Activated T-cell treated with anti-CD3 and anti-CD28 coated beads, Interleukin-2, amount 50 U/mL, for 24 hours (primary cell): Measurements from ENCODE around the gene KRT75.
"Not testable (repeated sequence)": the region's sequence is repeated elsewhere in the genome, so short reads cannot be mapped to it uniquely, and the experiment has no call there.

Source experiments
- DNase-seq: peaks from one replicate; pipeline ENCODE4 v3.0.0-alpha.2; 2020
- H3K27ac Mint-ChIP-seq: 2 replicates; pipeline ENCODE4 v1.8.0; 2020; ENCODE audit warnings: mild to moderate bottlenecking, mixed read lengths
- H3K27me3 Mint-ChIP-seq: 2 replicates; pipeline ENCODE4 v1.8.0; 2020; ENCODE audit warnings: mixed read lengths
- H3K36me3 Mint-ChIP-seq: 2 replicates; pipeline ENCODE4 v1.8.0; 2020; ENCODE audit warnings: low read depth, mixed read lengths
- H3K4me1 Mint-ChIP-seq: 2 replicates; pipeline ENCODE4 v1.8.0; 2020; ENCODE audit warnings: low read depth, mixed read lengths
- H3K4me3 Mint-ChIP-seq: 2 replicates; pipeline ENCODE4 v1.8.0; 2020; ENCODE audit warnings: mild to moderate bottlenecking, moderate library complexity, mixed read lengths
- H3K9me3 Mint-ChIP-seq: 2 replicates; pipeline ENCODE4 v1.8.0; 2020; ENCODE audit warnings: mixed read lengths

The KRT75 gene

GRCh38 chr12:52434081-52434733 is at the start of gene KRT75:
Gene KRT75 (minus strand): TSS chr12:52434371. CDS start chr12:52434304, 67 bp downstream.
- no peak within 1 kb of the TSS for H3K27ac Mint-ChIP-seq
- no peaks in the 10 kb centered on the region for H3K4me1 Mint-ChIP-seq
- no peaks in the 10 kb centered on the region for H3K9me3 Mint-ChIP-seq
- DNase-seq = no peak
- H3K27me3 Mint-ChIP-seq = peaks cover 49% of the 10 kb centered on the region
- H3K4me3 Mint-ChIP-seq = no peak within 1 kb of the TSS
- no peaks in the 10 kb centered on the region for H3K36me3 Mint-ChIP-seq

DNA sequence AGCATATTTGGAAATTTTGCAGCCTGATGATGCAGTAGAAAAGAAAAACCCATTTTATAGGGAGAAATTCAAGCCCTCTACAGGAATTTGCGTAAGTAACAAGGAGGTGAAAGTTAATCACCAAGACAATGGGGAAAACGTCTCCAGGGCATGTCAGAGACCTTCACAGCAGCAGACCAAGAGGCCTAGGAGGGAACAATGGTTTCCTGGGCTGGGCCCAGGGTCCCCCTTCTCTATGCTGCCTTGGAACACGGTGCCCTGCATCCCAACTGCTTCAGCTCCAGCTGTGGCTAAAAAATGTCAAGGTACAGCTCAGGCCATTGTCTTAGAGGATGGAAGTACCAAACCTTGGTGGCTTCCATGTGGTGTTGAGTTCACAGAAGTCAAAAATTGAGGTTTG is 45.9 kb upstream of the KRT75 start:
- H3K27ac Mint-ChIP-seq = no peak overlapping the region
- DNase-seq = no peak
- peaks cover 36% of the 10 kb centered on the region for H3K27me3 Mint-ChIP-seq
- H3K4me3 Mint-ChIP-seq = no peak overlapping the region
- H3K9me3 Mint-ChIP-seq = peaks cover 5% of the 10 kb centered on the region
- no peaks in the 10 kb centered on the region for H3K4me1 Mint-ChIP-seq
- H3K36me3 Mint-ChIP-seq = no peaks in the 10 kb centered on the region

DNA sequence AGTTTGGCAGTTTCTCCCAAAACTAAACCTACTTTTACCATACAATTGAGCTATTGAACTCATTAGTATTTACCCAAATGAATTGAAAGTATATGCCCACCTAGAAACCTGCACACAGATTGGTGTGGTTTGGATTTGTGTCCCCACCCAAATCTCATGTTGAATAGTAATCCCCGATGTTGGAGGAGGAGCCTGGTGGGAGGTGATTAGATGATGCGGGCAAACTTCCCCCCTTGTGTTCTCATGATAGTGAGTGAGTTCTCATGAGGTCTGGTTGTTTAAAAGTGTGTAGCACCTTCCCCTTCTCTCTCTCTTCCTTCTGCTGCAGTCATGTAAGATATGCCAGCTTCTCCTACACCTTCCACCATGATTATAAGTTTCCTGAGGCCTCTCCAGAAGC is 43.5 kb upstream of the KRT75 start:
- Mint-ChIP-seq H3K36me3 (no peaks in the 10 kb centered on the region), H3K4me1 (no peaks in the 10 kb centered on the region), H3K4me3 (no peak overlapping the region), H3K9me3 (no peaks in the 10 kb centered on the region), H3K27me3 (peaks cover 20% of the 10 kb centered on the region), H3K27ac (no peak overlapping the region)
- DNase-seq = no peak

DNA sequence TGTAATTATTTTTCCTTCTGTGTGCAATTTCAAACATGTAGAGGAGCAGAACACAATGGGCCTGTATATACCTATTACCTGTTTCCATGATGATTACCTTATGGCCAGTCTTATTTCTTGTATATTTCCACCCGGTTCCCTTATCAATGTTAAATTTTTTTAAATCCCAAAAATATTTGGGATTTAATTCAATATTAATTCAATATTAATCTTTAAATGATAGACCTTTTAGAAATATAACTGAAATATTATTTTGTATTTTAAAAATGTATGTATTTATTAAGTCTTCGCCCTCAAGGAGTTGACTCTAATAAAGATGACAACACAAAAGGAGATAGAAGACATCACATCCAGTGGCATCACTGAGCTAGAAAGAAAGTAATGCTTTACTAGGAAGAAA is 40.0 kb upstream of the KRT75 start:
- Mint-ChIP-seq H3K36me3 (no peaks in the 10 kb centered on the region), H3K9me3 (no peaks in the 10 kb centered on the region), H3K27me3 (peaks cover 27% of the 10 kb centered on the region), H3K4me1 (no peaks in the 10 kb centered on the region), H3K4me3 (no peak overlapping the region), H3K27ac (no peak overlapping the region)
- no peak for DNase-seq

DNA sequence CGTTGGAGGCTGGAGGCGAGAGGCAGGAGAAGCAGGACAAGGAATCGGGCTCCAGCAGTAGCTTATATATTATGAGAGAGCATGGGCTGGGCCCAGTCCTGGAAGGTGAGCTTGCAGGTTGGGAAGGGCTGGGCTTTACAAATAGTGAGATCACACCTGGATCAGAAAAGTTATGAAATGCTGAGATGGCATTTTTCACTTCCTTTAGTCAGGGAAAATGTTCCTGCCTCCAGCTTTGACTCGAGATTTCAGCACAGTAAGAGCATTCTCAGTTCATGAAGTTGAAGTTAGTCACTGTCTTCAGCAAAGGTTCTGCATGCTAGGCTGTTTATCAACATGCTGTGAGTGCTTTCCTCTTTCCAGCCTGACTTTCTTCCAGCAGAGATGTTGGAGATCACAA is 39.6 kb upstream of the KRT75 start, which contains the start of gene KRT6C:
KRT6C (minus strand) TSS at position 38 of the 400 bp plus-strand sequence. CDS start 68 bp downstream, outside the sequence.
- Mint-ChIP-seq H3K9me3 (no peaks in the 10 kb centered on the region), H3K4me3 (no peak within 1 kb of the TSS), H3K27me3 (peaks cover 23% of the 10 kb centered on the region), H3K27ac (no peak within 1 kb of the TSS), H3K4me1 (no peaks in the 10 kb centered on the region), H3K36me3 (no peaks in the 10 kb centered on the region)
- DNase-seq = no peak

DNA sequence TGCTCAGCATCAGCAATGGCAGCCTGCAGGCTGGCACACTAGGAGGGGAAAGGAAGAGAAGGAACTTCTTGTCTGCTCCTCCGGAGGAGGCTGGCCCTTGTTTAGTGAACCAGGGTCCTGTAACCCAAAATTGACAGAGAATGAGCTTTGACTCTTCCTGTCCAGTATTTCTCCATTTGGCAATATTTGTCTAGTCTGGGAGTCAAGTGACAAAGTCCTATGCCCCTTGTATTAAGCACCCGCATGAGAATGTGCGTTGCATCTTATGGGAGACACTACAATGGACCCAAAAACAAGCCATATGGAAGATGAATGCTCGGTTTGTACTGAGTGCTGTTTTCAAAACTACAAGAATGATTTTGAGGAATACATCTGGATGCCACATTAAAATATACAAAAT is 35.7 kb upstream of the KRT75 start:
- peaks cover 32% of the 10 kb centered on the region for H3K27me3 Mint-ChIP-seq
- no peaks in the 10 kb centered on the region for H3K36me3 Mint-ChIP-seq
- no peaks in the 10 kb centered on the region for H3K4me1 Mint-ChIP-seq

DNA sequence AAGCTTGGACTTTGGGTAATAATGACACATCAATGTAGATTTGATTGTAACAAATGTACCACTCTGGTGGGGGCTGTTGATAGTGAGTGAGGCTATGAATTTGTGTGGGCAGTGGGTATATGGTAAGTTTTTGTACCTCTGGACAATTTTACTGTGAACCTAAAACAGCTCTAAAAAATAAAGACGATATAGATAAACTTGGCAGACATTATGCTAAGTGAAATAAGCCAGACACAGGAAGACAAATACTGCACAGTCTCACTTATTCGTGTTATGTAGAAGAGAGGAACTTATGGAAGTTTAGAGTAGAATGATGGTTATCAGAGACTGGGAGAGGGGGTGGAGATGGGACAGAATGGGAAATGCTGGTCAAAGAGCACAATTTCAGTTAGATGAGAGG is 30.7 kb upstream of the KRT75 start:
- no peak overlapping the region for H3K4me3 Mint-ChIP-seq
- no peak overlapping the region for H3K27ac Mint-ChIP-seq
- no peaks in the 10 kb centered on the region for H3K9me3 Mint-ChIP-seq
- no peak for DNase-seq
- H3K27me3 Mint-ChIP-seq = peaks cover 21% of the 10 kb centered on the region
- H3K4me1 Mint-ChIP-seq = no peaks in the 10 kb centered on the region
- H3K36me3 Mint-ChIP-seq = no peaks in the 10 kb centered on the region

More for the DNA sequence above, 35.7 kb upstream of the KRT75 start:
- Mint-ChIP-seq H3K9me3 (no peaks in the 10 kb centered on the region), H3K27ac (no peak overlapping the region), H3K4me3 (no peak overlapping the region)
- DNase-seq = no peak

DNA sequence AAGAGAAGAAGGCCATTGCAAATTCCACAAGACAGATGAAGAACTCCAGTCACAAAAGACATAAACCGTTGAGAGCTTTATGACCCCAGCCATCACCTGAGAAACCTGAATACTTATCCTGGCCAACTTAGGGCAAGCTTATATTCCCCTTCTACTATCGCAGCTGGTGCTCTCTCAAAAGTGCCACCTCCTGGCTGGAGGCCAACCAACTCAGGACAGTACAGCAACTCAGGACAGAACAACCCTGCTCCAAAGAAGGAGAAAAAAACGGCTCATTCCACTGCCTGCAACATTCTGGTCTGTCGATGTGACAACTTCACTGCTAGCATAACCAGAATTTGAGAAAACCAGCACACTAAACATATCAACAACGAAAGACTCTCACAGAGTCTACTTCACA is 27.5 kb upstream of the KRT75 start:
- Mint-ChIP-seq H3K27ac (no peak overlapping the region), H3K4me1 (no peaks in the 10 kb centered on the region), H3K27me3 (peaks cover 9% of the 10 kb centered on the region), H3K9me3 (no peaks in the 10 kb centered on the region), H3K4me3 (no peak overlapping the region), H3K36me3 (no peaks in the 10 kb centered on the region)
- no peak for DNase-seq

- Mint-ChIP-seq H3K4me3 (no peak overlapping the region), H3K27me3 (peaks cover 8% of the 10 kb centered on the region), H3K36me3 (no peaks in the 10 kb centered on the region), H3K9me3 (no peaks in the 10 kb centered on the region), H3K27ac (no peak overlapping the region), H3K4me1 (peaks cover 5% of the 10 kb centered on the region)
- no peak for DNase-seq
These were observed 24.7 kb upstream of the KRT75 start for GRCh38 chr12:52458861-52459260.

- Mint-ChIP-seq H3K4me1 (peaks cover 5% of the 10 kb centered on the region), H3K9me3 (no peaks in the 10 kb centered on the region), H3K27ac (no peak overlapping the region), H3K36me3 (no peaks in the 10 kb centered on the region), H3K4me3 (no peak overlapping the region), H3K27me3 (peaks cover 5% of the 10 kb centered on the region)
- DNase-seq = no peak
These were observed 21.6 kb upstream of the KRT75 start for GRCh38 chr12:52455821-52456220.

- peaks cover 5% of the 10 kb centered on the region for H3K4me1 Mint-ChIP-seq
- no peaks in the 10 kb centered on the region for H3K36me3 Mint-ChIP-seq
- H3K27ac Mint-ChIP-seq = no peak overlapping the region
- no peak for DNase-seq
- H3K4me3 Mint-ChIP-seq = no peak overlapping the region
- H3K27me3 Mint-ChIP-seq = peaks cover 13% of the 10 kb centered on the region
- H3K9me3 Mint-ChIP-seq = no peaks in the 10 kb centered on the region
These were observed 20.4 kb upstream of the KRT75 start for GRCh38 chr12:52454411-52455201.

GRCh38 chr12:52452101-52452500 is 17.9 kb upstream of the KRT75 start, which contains the start of gene KRT6B:
Gene KRT6B (minus strand): TSS chr12:52452146. CDS start chr12:52452078, 68 bp downstream.
- Mint-ChIP-seq H3K27me3 (peaks cover 13% of the 10 kb centered on the region), H3K4me3 (no peak within 1 kb of the TSS), H3K27ac (no peak within 1 kb of the TSS), H3K9me3 (no peaks in the 10 kb centered on the region), H3K4me1 (peaks cover 5% of the 10 kb centered on the region), H3K36me3 (no peaks in the 10 kb centered on the region)
- DNase-seq = no peak

GRCh38 chr12:52448228-52448627 is 14.1 kb upstream of the KRT75 start:
- no peak overlapping the region for H3K27ac Mint-ChIP-seq
- H3K27me3 Mint-ChIP-seq = peaks cover 34% of the 10 kb centered on the region
- H3K4me1 Mint-ChIP-seq = no peaks in the 10 kb centered on the region
- no peaks in the 10 kb centered on the region for H3K36me3 Mint-ChIP-seq
- H3K4me3 Mint-ChIP-seq = no peak overlapping the region
- DNase-seq = no peak
- no peaks in the 10 kb centered on the region for H3K9me3 Mint-ChIP-seq

GRCh38 chr12:52447196-52447595 is 13.0 kb upstream of the KRT75 start:
- not testable (repeated sequence) for DNase-seq, H3K36me3 Mint-ChIP-seq, H3K9me3 Mint-ChIP-seq, H3K27ac Mint-ChIP-seq, H3K4me1 Mint-ChIP-seq, H3K4me3 Mint-ChIP-seq
- peaks cover 40% of the 10 kb centered on the region for H3K27me3 Mint-ChIP-seq

GRCh38 chr12:52446367-52447045 is 12.3 kb upstream of the KRT75 start:
- peaks cover 44% of the 10 kb centered on the region for H3K27me3 Mint-ChIP-seq
- no peak overlapping the region for H3K4me3 Mint-ChIP-seq
- H3K27ac Mint-ChIP-seq = no peak overlapping the region
- no peaks in the 10 kb centered on the region for H3K9me3 Mint-ChIP-seq
- no peak for DNase-seq
- H3K4me1 Mint-ChIP-seq = no peaks in the 10 kb centered on the region
- no peaks in the 10 kb centered on the region for H3K36me3 Mint-ChIP-seq
